Activated naive CD4-positive, alpha-beta T cell treated with anti-CD3 and anti-CD28 coated beads, Interleukin-2, amount 10 ng/mL, durations not matched to agents 7 days and 5 days (primary cell): ENCODE data around the gene ALG2.

Experiments used
- CTCF ChIA-PET: fragments of 350-600 bp; sonication (Branson Sonifier 250); formaldehyde crosslinking; loops from one replicate; lab custom pipeline; 2021; ENCODE audit warnings: antibody characterized with exemption; lab: Charles Lee
- DNase-seq: peaks from one replicate; pipeline ENCODE4 v3.0.0-alpha.2; 2020
- H3K27ac Mint-ChIP-seq: one replicate; pipeline ENCODE4 v1.8.0; 2021; ENCODE audit warnings: mild to moderate bottlenecking, moderate library complexity, mixed read lengths
- H3K27me3 Mint-ChIP-seq: one replicate; pipeline ENCODE4 v1.8.0; 2021; ENCODE audit warnings: mild to moderate bottlenecking, mixed read lengths
- H3K36me3 Mint-ChIP-seq: one replicate; pipeline ENCODE4 v1.8.0; 2021; ENCODE audit warnings: mixed read lengths
- H3K4me1 Mint-ChIP-seq: one replicate; pipeline ENCODE4 v1.8.0; 2021; ENCODE audit warnings: mixed read lengths
- H3K4me3 Mint-ChIP-seq: one replicate; pipeline ENCODE4 v1.8.0; 2021; ENCODE audit warnings: mild to moderate bottlenecking, moderate library complexity, mixed read lengths
- H3K9me3 Mint-ChIP-seq: one replicate; pipeline ENCODE4 v1.8.0; 2021; ENCODE audit warnings: mixed read lengths

The ALG2 gene

GRCh38 chr9:99193466-99193821, 28.3 kb downstream of the ALG2 start:
- peaks cover 32% of the 10 kb centered on the region for H3K27me3 Mint-ChIP-seq
- no peak overlapping the region for H3K4me3 Mint-ChIP-seq

DNA sequence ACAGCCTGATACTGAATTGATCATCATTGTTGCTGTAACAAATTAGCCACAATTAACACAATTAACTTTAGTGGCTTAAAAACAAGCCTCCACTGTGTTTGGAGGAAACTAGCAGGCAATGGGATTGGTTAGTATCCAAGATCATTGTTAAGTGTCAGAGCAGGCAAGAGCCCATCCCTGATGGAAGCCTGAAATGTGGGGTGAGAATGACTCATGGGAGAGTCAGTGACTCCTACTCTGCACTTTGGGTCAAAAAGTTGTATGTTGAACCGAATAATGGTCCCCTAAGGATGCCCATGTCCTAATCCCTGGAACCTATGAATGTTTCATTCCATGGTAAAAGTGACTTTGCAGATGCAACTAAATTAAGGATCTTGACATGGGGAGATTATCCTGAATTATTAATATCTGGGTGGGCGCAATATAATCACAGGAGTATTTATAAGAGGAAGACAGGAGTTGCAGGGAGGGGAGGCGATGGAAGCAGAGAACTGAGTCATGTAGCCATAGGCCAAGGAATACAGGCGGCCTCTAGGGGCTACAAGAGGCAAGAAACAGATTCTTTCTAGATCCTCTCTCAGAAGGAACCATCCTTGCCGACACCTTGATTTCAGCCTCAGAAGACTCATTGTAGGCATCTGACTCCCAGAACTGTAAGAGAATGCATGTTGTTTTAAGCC, 28.8 kb downstream of the ALG2 start:
- no peak for DNase-seq
- Mint-ChIP-seq H3K27ac (no peak overlapping the region), H3K36me3 (no peaks in the 10 kb centered on the region), H3K9me3 (no peaks in the 10 kb centered on the region), H3K27me3 (peaks cover 33% of the 10 kb centered on the region), H3K4me3 (no peak overlapping the region), H3K4me1 (peaks cover 11% of the 10 kb centered on the region)
- CTCF ChIA-PET = interaction anchor here (1.2 to 5.7 kb wide), 2 partner anchors 9 to 21 kb away, joined by 4 to 45 read pairs; no protein-coding TSS in a partner anchor

More at GRCh38 chr9:99193466-99193821, 28.3 kb downstream of the ALG2 start:
- CTCF ChIA-PET = interaction anchor here (0.8 to 5.7 kb wide), 3 partner anchors 9 to 387 kb away, joined by 3 to 45 read pairs (median 4); no protein-coding TSS in a partner anchor
- DNase-seq = no peak
- Mint-ChIP-seq H3K9me3 (no peaks in the 10 kb centered on the region), H3K4me1 (peaks cover 11% of the 10 kb centered on the region), H3K27ac (no peak overlapping the region), H3K36me3 (no peaks in the 10 kb centered on the region)

DNA sequence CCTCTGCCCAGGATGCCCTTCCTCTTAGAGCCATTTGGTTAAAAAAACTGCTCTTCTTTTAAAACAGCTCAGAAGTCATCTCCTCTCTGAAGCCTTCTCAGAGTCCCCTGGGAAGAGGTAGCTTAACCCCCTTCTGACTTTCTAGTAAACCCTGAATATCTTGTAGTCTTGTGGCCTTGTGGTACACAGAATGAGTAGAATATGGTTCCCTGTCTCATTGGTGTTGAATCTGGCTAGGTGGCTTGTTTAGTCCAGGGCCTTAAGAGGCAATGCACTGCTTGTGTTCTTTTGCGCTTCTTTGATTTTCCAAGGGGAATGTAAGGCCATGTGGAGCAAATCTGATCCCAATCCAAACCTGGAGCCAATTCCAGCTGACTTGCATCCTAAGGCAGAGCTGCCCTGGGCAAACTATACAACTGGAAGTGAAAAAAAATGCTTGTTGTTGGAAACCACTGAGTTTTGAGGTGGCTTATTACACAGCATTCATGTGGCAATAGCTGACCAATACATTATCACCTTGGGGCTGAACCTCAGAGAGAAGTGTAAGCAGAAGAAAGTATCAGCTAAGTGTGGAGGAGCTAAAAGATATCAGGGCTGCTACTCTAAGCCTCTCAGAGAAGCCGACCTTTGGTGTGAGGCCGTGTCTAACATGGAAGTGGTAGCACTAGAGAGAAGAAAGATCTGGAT, 31.0 kb downstream of the ALG2 start:
- Mint-ChIP-seq H3K9me3 (no peaks in the 10 kb centered on the region), H3K27me3 (peaks cover 28% of the 10 kb centered on the region), H3K27ac (no peak overlapping the region), H3K36me3 (no peaks in the 10 kb centered on the region), H3K4me3 (no peak overlapping the region), H3K4me1 (peaks cover 19% of the 10 kb centered on the region)
- CTCF ChIA-PET = no interaction called here
- no peak for DNase-seq

DNA sequence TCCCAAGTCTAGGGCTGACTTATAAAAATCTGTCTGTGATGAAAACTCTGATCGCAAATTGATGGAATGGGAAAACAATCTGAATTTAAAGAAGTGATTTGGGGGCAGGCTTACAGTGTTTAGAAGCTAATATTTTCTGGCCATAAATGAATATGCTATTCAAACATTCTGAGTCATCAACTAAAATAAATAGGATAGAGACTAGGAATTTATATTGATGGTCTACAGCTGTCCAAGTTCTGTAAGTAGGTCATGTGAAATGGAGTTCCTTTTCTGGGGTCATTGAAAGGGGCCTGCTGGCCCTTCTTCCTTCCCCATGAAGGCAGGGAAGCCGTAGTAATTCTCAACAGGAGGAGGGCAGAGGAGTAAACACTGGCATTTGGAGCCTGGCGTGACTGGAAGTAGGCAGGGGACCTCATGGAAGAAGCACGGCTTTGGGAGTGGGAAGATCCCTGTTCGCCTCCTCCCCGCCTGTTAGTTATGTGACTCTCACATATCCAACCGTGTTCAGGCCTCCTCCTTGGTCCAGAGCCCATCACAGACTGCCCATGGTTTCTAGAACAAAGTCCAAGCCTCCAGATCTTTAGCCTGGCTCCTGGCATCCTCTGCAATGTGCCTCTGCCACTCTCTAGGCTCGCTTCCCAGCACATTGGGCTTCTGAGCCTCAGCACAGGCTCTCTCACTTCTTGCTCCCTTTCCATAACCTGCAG, 31.7 kb downstream of the ALG2 start:
- H3K4me1 Mint-ChIP-seq = peaks cover 19% of the 10 kb centered on the region
- no peak for DNase-seq
- no peaks in the 10 kb centered on the region for H3K9me3 Mint-ChIP-seq
- H3K27me3 Mint-ChIP-seq = peaks cover 25% of the 10 kb centered on the region
- CTCF ChIA-PET = no interaction called here
- H3K36me3 Mint-ChIP-seq = no peaks in the 10 kb centered on the region
- no peak overlapping the region for H3K4me3 Mint-ChIP-seq
- no peak overlapping the region for H3K27ac Mint-ChIP-seq

GRCh38 chr9:99189186-99189585, 32.6 kb downstream of the ALG2 start:
- Mint-ChIP-seq H3K27me3 (peaks cover 29% of the 10 kb centered on the region), H3K36me3 (no peaks in the 10 kb centered on the region), H3K4me1 (peaks cover 22% of the 10 kb centered on the region), H3K27ac (no peak overlapping the region), H3K9me3 (no peaks in the 10 kb centered on the region), H3K4me3 (no peak overlapping the region)
- CTCF ChIA-PET = no interaction called here
- DNase-seq = no peak

- peaks cover 29% of the 10 kb centered on the region for H3K27me3 Mint-ChIP-seq
- no peaks in the 10 kb centered on the region for H3K36me3 Mint-ChIP-seq
- CTCF ChIA-PET = interaction anchor here (0.8 to 1.3 kb wide), 3 partner anchors 44 to 1136 kb away, joined by 3 to 5 read pairs (median 3); no protein-coding TSS in a partner anchor
- no peak overlapping the region for H3K4me3 Mint-ChIP-seq
- H3K27ac Mint-ChIP-seq = no peak overlapping the region
- no peaks in the 10 kb centered on the region for H3K9me3 Mint-ChIP-seq
- no peak for DNase-seq
- peaks cover 22% of the 10 kb centered on the region for H3K4me1 Mint-ChIP-seq
Measured at GRCh38 chr9:99187311-99187710, 34.4 kb downstream of the ALG2 start.

- CTCF ChIA-PET = interaction anchor here (0.7 to 5.4 kb wide), 14 partner anchors 10 to 610 kb away, joined by 3 to 45 read pairs (median 3); no protein-coding TSS in a partner anchor
- H3K9me3 Mint-ChIP-seq = no peaks in the 10 kb centered on the region
- no peak overlapping the region for H3K4me3 Mint-ChIP-seq
- no peak overlapping the region for H3K27ac Mint-ChIP-seq
- DNase-seq = no peak
- H3K27me3 Mint-ChIP-seq = peaks cover 22% of the 10 kb centered on the region
- H3K36me3 Mint-ChIP-seq = no peaks in the 10 kb centered on the region
- H3K4me1 Mint-ChIP-seq = peaks cover 32% of the 10 kb centered on the region
Measured at GRCh38 chr9:99185934-99186333, 35.8 kb downstream of the ALG2 start.

- Mint-ChIP-seq H3K4me3 (no peak overlapping the region), H3K9me3 (no peaks in the 10 kb centered on the region), H3K36me3 (no peaks in the 10 kb centered on the region), H3K27me3 (peaks cover 16% of the 10 kb centered on the region), H3K27ac (no peak overlapping the region), H3K4me1 (peaks cover 38% of the 10 kb centered on the region)
- CTCF ChIA-PET = interaction anchor here (0.7 to 5.4 kb wide), 29 partner anchors 10 to 979 kb away, joined by 3 to 45 read pairs (median 3); partner anchors contain the start of genes ALG2 and SEC61B
- DNase-seq = no peak
Measured at GRCh38 chr9:99185348-99185632, 36.5 kb downstream of the ALG2 start.

- no peaks in the 10 kb centered on the region for H3K36me3 Mint-ChIP-seq
- CTCF ChIA-PET = interaction anchor here (0.6 to 5.4 kb wide), 39 partner anchors 9 to 1412 kb away, joined by 3 to 45 read pairs (median 3); partner anchors contain the start of genes ALG2 and SEC61B
- H3K27ac Mint-ChIP-seq = no peak overlapping the region
- H3K4me1 Mint-ChIP-seq = peaks cover 42% of the 10 kb centered on the region
- peaks cover 13% of the 10 kb centered on the region for H3K27me3 Mint-ChIP-seq
- H3K9me3 Mint-ChIP-seq = no peaks in the 10 kb centered on the region
- peak; percentile 85 for DNase-seq
- no peak overlapping the region for H3K4me3 Mint-ChIP-seq
Measured at GRCh38 chr9:99184475-99185347, 37.0 kb downstream of the ALG2 start.

DNA sequence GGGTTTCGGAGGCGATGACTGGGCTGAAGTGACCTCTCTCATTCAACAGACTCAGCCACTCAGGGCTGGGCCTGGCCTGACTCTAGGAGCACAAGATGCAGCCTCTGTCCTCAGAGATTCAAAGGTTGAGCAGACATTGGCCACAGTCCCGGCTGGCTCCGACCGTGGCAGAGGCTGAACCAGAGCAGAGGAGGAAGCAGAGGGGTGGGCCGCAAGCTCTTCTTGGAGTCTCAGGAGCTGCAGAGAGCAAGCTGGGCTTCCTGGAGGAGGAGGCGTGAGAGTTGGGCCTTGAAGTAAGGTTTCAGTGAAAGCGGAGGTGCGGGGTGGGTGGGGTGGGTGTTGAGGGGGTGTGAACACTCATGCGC, 37.6 kb downstream of the ALG2 start:
- Mint-ChIP-seq H3K27ac (no peak overlapping the region), H3K36me3 (no peaks in the 10 kb centered on the region), H3K27me3 (peaks cover 14% of the 10 kb centered on the region), H3K4me1 (peaks cover 44% of the 10 kb centered on the region), H3K4me3 (no peak overlapping the region), H3K9me3 (no peaks in the 10 kb centered on the region)
- CTCF ChIA-PET = interaction anchor here (0.6 to 5.4 kb wide), 21 partner anchors 8 to 1412 kb away, joined by 3 to 45 read pairs (median 3); partner anchors contain the start of genes ALG2 and SEC61B
- DNase-seq = no peak

- Mint-ChIP-seq H3K4me1 (peaks cover 44% of the 10 kb centered on the region), H3K9me3 (no peaks in the 10 kb centered on the region), H3K27me3 (peaks cover 12% of the 10 kb centered on the region), H3K27ac (no peak overlapping the region), H3K36me3 (no peaks in the 10 kb centered on the region), H3K4me3 (no peak overlapping the region)
- DNase-seq = no peak
- CTCF ChIA-PET = interaction anchor here (1.0 to 5.4 kb wide), 10 partner anchors 10 to 1413 kb away, joined by 3 to 45 read pairs (median 5); no protein-coding TSS in a partner anchor
Measured at GRCh38 chr9:99183616-99184015, 38.1 kb downstream of the ALG2 start.

DNA sequence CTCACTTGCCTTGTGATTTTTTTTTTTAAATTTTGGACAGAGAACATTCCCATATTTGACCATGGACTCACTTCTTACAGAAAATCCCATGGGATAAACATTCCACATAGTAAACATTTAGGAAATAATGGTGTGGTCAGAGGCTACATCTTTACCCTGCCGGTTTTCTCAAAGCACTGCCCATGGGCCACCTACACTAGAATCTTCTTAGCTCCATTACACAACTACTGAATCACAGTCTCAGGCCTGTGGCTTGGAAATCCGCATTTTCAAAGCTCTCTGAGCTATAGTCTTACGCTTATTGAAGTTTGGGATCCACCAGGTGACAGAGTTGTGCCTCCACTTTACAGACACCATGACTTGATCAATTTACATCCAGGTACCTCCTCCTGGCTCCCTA, 39.4 kb downstream of the ALG2 start:
- no peaks in the 10 kb centered on the region for H3K36me3 Mint-ChIP-seq
- no peaks in the 10 kb centered on the region for H3K9me3 Mint-ChIP-seq
- peaks cover 8% of the 10 kb centered on the region for H3K27me3 Mint-ChIP-seq
- H3K4me1 Mint-ChIP-seq = peaks cover 44% of the 10 kb centered on the region
- no peak overlapping the region for H3K27ac Mint-ChIP-seq
- CTCF ChIA-PET = interaction anchor here (0.6 to 5.4 kb wide), 9 partner anchors 13 to 627 kb away, joined by 3 to 45 read pairs (median 5); partner anchors contain the start of genes ALG2 and SEC61B
- H3K4me3 Mint-ChIP-seq = no peak overlapping the region
- no peak for DNase-seq

- no peaks in the 10 kb centered on the region for H3K36me3 Mint-ChIP-seq
- no peak overlapping the region for H3K4me3 Mint-ChIP-seq
- peaks cover 39% of the 10 kb centered on the region for H3K4me1 Mint-ChIP-seq
- CTCF ChIA-PET = interaction anchor here (1.3 to 5.4 kb wide), 4 partner anchors 14 to 40 kb away, joined by 5 to 45 read pairs (median 12); partner anchors contain the start of genes ALG2 and SEC61B
- H3K27ac Mint-ChIP-seq = no peak overlapping the region
- H3K9me3 Mint-ChIP-seq = no peaks in the 10 kb centered on the region
- DNase-seq = no peak
- peaks cover 8% of the 10 kb centered on the region for H3K27me3 Mint-ChIP-seq
Measured at GRCh38 chr9:99181621-99182020, 40.1 kb downstream of the ALG2 start.
